Measurements from ENCODE around the gene KRT17.

DNA sequence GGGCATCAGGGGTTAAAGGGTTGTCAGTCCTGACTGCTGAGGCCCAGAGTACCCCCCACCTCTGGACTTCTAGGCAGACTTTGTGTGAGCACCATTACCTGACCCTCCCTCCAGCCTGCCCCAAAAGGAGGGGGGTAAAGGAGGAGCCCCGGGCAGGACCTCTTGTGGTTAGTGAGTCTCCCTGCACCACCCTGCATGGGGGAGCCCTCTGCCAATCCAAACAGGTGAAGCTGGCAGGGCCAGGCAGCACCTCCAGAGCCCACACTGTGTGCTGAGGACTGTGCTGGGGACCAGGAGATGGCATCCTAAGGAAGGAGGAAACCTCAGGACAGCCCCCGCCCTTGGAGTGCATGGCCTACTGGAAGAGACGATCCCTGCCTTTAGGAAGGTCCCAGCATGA lies 35.1 kb downstream of the KRT17 start:
- TF ChIP-seq, protein P1, sequence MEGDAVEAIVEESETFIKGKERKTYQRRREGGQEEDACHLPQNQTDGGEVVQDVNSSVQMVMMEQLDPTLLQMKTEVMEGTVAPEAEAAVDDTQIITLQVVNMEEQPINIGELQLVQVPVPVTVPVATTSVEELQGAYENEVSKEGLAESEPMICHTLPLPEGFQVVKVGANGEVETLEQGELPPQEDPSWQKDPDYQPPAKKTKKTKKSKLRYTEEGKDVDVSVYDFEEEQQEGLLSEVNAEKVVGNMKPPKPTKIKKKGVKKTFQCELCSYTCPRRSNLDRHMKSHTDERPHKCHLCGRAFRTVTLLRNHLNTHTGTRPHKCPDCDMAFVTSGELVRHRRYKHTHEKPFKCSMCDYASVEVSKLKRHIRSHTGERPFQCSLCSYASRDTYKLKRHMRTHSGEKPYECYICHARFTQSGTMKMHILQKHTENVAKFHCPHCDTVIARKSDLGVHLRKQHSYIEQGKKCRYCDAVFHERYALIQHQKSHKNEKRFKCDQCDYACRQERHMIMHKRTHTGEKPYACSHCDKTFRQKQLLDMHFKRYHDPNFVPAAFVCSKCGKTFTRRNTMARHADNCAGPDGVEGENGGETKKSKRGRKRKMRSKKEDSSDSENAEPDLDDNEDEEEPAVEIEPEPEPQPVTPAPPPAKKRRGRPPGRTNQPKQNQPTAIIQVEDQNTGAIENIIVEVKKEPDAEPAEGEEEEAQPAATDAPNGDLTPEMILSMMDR (IDR thresholded peaks at IDR 0.05; ENCODE audit: low read depth, low read length) = no peak
- no peak for TF ChIP-seq EZH2phosphoT487 (IDR thresholded peaks at IDR 0.05; ENCODE audit: low read depth)

All from OCI-LY3 (cell line).